Left ventricle myocardium inferior (tissue), 1 donor: ENCODE measurements around the gene ERVK3-1. TPM values are rescaled to one million over a fixed set of nuclear protein-coding genes. Genes with fewer than 3 reads are reported as not detected.
"Not testable (repeated sequence)": the region's sequence is repeated elsewhere in the genome, so short reads cannot be mapped to it uniquely, and the experiment has no call there.

Source experiments
- DNase-seq: peaks from one replicate; pipeline ENCODE4 v3.0.0-alpha.2; 2020
- H3K27ac ChIP-seq: fragments of 200-600 bp; replicated peaks from 2 replicates; pipeline ENCODE4 v1.8.0; 2021
- H3K27me3 ChIP-seq: fragments of 200-600 bp; 2 replicates; pipeline ENCODE4 v1.8.0; 2021; ENCODE audit warnings: low read depth
- H3K36me3 ChIP-seq: fragments of 200-600 bp; 2 replicates; pipeline ENCODE4 v1.8.0; 2021
- H3K4me1 ChIP-seq: fragments of 200-600 bp; 2 replicates; pipeline ENCODE4 v1.8.0; 2021
- H3K4me3 ChIP-seq: fragments of 200-600 bp; 2 replicates; pipeline ENCODE4 v1.8.0; 2021; ENCODE audit warnings: mild to moderate bottlenecking, moderate library complexity
- H3K9me3 ChIP-seq: fragments of 200-600 bp; replicated peaks from 2 replicates; pipeline ENCODE4 v1.8.0; 2021
- CTCF ChIP-seq: fragments of 200-600 bp; IDR thresholded peaks from 2 replicates; pipeline ENCODE4 v1.8.0; 2021; ENCODE audit warnings: antibody characterized with exemption, mild to moderate bottlenecking, borderline replicate concordance
- intact Hi-C: fragments of 100-400 bp; cut with micrococcal nuclease; formaldehyde crosslinking; loops from one replicate; pipeline ENCODE4 v1.11.0; 2022
- total RNA-seq: library from RNA; stranded (reverse); fragmentation: NEBNext Ultra II Directional; extraction: Animal tissue kit (Norgen Biotek cat#: 25700); gene quantifications from one replicate; pipeline ENCODE4 v1.2.1, GENCODE V29; 2021
- donor health status: DM: no; HTN: yes; CAD: no; lungs with severe emphysema.

ERVK3-1 gene
- total RNA-seq, 1 donor from 2014 or later, result 22.7 TPM

GRCh38 chr19:58305932-58306323 is 751 bp downstream of the ERVK3-1 start:
- intact Hi-C loops, result no loop called here
- Histone ChIP-seq H3K36me3 (peaks cover 46% of the 10 kb centered on the region), H3K4me3 (peak overlapping the region; percentile 96), H3K27ac (peak overlapping the region; percentile 93), H3K4me1 (peaks cover 32% of the 10 kb centered on the region), H3K9me3 (no peaks in the 10 kb centered on the region), H3K27me3 (no peaks in the 10 kb centered on the region)
- no peak for TF ChIP-seq CTCF
- no peak for DNase-seq

GRCh38 chr19:58307736-58308135 is 2.6 kb downstream of the ERVK3-1 start:
- TF ChIP-seq CTCF, result no peak
- H3K4me1 ChIP-seq, result peaks cover 32% of the 10 kb centered on the region
- peaks cover 50% of the 10 kb centered on the region for H3K36me3 ChIP-seq
- no peaks in the 10 kb centered on the region for H3K9me3 ChIP-seq
- H3K4me3 ChIP-seq, result no peak overlapping the region
- intact Hi-C loops, result no loop called here
- H3K27me3 ChIP-seq, result no peaks in the 10 kb centered on the region
- no peak for DNase-seq
- no peak overlapping the region for H3K27ac ChIP-seq

GRCh38 chr19:58310685-58311084 is 5.5 kb downstream of the ERVK3-1 start:
- H3K9me3 ChIP-seq, H3K4me3 ChIP-seq, H3K27me3 ChIP-seq, H3K27ac ChIP-seq, intact Hi-C loops: not testable (repeated sequence)
- peak; percentile 72 for TF ChIP-seq CTCF
- H3K36me3 ChIP-seq, result peaks cover 78% of the 10 kb centered on the region
- DNase-seq, result peak; percentile 35
- H3K4me1 ChIP-seq, result peaks cover 20% of the 10 kb centered on the region

GRCh38 chr19:58311345-58311865 is 6.2 kb downstream of the ERVK3-1 start:
- no peak overlapping the region for H3K4me3 ChIP-seq
- H3K27ac ChIP-seq, result no peak overlapping the region
- no peak for TF ChIP-seq CTCF
- no peaks in the 10 kb centered on the region for H3K9me3 ChIP-seq
- H3K36me3 ChIP-seq, result peaks cover 82% of the 10 kb centered on the region
- H3K27me3 ChIP-seq, result no peaks in the 10 kb centered on the region
- no peak for DNase-seq
- intact Hi-C loops, result no loop called here
- H3K4me1 ChIP-seq, result peaks cover 13% of the 10 kb centered on the region

GRCh38 chr19:58315580-58315979 is 10.4 kb downstream of the ERVK3-1 start:
- intact Hi-C loops, result no loop called here
- Histone ChIP-seq H3K36me3 (peaks cover 62% of the 10 kb centered on the region), H3K4me1 (peaks cover 2% of the 10 kb centered on the region), H3K9me3 (no peaks in the 10 kb centered on the region), H3K27ac (no peak overlapping the region), H3K4me3 (no peak overlapping the region), H3K27me3 (no peaks in the 10 kb centered on the region)
- TF ChIP-seq CTCF, result no peak
- no peak for DNase-seq
